PFSK-1 (cell line): ENCODE data around the gene ZNF700.

Experiments
- POLR2AphosphoS5 ChIP-seq: IDR thresholded peaks from 2 replicates; pipeline ENCODE4 v1.6.1; 2012; ENCODE audit warnings: low read depth, mild to moderate bottlenecking, control low read depth, low read length, moderate library complexity
- TAF1 ChIP-seq: IDR thresholded peaks from 2 replicates; pipeline ENCODE4 v1.6.1; 2012; ENCODE audit warnings: low read length, control low read depth, borderline replicate concordance; ENCODE audit not compliant: insufficient read depth
- TF ChIP-seq, protein P1 (sequence below), 2 experiments: IDR thresholded peaks; 2 replicates each; pipeline versions ENCODE4 v1.6.1 to v1.8.0; 2011 to 2012; ENCODE audit warnings: low read depth in 2 of 2, low read length in 2 of 2, control low read depth in 1 of 2, inconsistent platforms in 1 of 2, mild to moderate bottlenecking in 1 of 2, moderate library complexity in 1 of 2; ENCODE audit not compliant: insufficient read depth in 1 of 2

DNA sequence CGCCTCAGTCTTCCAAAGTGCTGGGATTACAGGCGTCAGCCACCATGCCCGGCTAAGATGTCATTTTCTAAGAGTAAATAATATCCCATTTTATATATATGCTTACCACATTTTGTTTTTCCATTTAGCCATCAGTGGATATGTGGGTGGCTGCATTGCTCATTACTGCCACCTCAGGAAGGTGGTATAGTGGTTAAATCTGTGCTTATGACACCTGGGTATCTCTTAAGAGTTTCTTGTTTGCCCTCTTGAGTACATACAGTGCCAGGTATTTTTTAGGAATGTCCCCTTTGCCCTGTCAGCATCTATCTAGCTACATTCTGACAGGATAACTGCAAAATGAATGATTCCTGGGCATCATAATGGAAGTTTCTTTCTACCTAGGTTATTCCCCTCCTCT, 22.7 kb upstream of the ZNF700 start:
- no peak for TF ChIP-seq TAF1
- TF ChIP-seq, protein P1, sequence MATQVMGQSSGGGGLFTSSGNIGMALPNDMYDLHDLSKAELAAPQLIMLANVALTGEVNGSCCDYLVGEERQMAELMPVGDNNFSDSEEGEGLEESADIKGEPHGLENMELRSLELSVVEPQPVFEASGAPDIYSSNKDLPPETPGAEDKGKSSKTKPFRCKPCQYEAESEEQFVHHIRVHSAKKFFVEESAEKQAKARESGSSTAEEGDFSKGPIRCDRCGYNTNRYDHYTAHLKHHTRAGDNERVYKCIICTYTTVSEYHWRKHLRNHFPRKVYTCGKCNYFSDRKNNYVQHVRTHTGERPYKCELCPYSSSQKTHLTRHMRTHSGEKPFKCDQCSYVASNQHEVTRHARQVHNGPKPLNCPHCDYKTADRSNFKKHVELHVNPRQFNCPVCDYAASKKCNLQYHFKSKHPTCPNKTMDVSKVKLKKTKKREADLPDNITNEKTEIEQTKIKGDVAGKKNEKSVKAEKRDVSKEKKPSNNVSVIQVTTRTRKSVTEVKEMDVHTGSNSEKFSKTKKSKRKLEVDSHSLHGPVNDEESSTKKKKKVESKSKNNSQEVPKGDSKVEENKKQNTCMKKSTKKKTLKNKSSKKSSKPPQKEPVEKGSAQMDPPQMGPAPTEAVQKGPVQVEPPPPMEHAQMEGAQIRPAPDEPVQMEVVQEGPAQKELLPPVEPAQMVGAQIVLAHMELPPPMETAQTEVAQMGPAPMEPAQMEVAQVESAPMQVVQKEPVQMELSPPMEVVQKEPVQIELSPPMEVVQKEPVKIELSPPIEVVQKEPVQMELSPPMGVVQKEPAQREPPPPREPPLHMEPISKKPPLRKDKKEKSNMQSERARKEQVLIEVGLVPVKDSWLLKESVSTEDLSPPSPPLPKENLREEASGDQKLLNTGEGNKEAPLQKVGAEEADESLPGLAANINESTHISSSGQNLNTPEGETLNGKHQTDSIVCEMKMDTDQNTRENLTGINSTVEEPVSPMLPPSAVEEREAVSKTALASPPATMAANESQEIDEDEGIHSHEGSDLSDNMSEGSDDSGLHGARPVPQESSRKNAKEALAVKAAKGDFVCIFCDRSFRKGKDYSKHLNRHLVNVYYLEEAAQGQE (IDR thresholded peaks at IDR 0.05; ENCODE audit: insufficient read depth in 1 of 2, low read depth in 2 of 2, low read length in 2 of 2): no peak
- TF ChIP-seq POLR2AphosphoS5: no peak
